ENCODE measurements around the gene RBFOX1. TPM values are rescaled to one million over a fixed set of nuclear protein-coding genes. Genes with fewer than 3 reads are reported as not detected.

RBFOX1 gene
- polyA plus RNA-seq, 1 of the 3 experiments (the other 2 are of a cell fraction), result not detected

DNA sequence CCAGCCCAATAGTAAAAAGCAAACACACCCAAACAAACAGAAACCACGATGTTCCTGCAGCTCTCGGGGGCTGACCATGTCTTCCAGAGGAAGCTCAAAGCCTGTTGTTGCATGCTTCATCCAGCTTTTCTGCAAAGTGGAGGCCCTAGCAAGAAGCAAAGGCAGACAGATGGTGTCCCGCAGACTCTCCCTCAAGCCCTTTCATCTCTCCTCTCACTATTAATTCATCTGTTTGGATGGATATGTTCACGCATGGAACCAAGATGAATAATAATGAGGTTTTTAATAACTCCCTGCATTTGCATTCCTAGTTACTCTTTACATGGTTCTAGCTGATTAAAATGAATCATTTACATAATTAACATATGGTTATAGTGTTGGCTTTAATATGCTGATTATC, 36.6 kb downstream of the RBFOX1 start (continued):
- TF ChIP-seq, protein P1, sequence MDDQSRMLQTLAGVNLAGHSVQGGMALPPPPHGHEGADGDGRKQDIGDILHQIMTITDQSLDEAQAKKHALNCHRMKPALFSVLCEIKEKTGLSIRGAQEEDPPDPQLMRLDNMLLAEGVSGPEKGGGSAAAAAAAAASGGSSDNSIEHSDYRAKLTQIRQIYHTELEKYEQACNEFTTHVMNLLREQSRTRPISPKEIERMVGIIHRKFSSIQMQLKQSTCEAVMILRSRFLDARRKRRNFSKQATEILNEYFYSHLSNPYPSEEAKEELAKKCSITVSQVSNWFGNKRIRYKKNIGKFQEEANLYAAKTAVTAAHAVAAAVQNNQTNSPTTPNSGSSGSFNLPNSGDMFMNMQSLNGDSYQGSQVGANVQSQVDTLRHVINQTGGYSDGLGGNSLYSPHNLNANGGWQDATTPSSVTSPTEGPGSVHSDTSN (IDR thresholded peaks at IDR 0.05), result no peak
- TF ChIP-seq NFIC (IDR thresholded peaks at IDR 0.05; ENCODE audit: borderline replicate concordance), result no peak
- TF ChIP-seq GABPA (IDR thresholded peaks at IDR 0.05; ENCODE audit: low read depth), result no peak
- no peak for TF ChIP-seq SIN3A (IDR thresholded peaks at IDR 0.05; ENCODE audit: borderline replicate concordance, low read depth, low read length)
- no peak for TF ChIP-seq GATA2 (CRISPR knock-in tag; IDR thresholded peaks at IDR 0.05)
- TF ChIP-seq FOXJ3 (CRISPR knock-in tag; IDR thresholded peaks at IDR 0.05), result no peak
- TF ChIP-seq POLR2AphosphoS5 (IDR thresholded peaks at IDR 0.05; ENCODE audit: low read depth, low read length), result no peak
- no peak for TF ChIP-seq MXI1 (IDR thresholded peaks at IDR 0.05; ENCODE audit: low read depth, low read length)
- no peak for TF ChIP-seq USF2 (IDR thresholded peaks at IDR 0.05; ENCODE audit: borderline replicate concordance, low read depth, low read length)

DNA sequence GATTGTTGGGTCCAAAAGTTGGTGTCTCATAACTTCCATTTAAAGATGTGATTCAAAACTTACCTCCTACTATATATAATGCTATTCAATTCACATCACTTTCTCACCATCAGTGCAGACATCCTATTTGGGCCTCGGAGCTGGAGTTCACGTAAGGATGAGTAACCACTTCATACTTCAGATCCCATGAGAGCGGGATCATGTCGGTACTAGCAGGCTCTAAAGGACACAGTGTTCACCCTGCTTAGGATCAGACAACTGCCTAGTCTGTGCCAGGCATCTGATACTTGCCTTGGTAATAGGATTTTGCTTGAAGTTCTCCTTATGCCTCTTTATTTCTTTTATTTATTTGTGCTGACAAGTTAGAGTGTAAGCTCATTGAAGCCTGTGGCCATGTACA, 39.5 kb downstream of the RBFOX1 start:
- Histone ChIP-seq H3K4me3 (ENCODE audit: low read depth in 2 of 2, low read length in 1 of 2) (no peak overlapping the region), H2AFZ (ENCODE audit: low read depth) (no peak overlapping the region), H3K9me3 (no peaks in the 10 kb centered on the region), H3K4me2 (no peak overlapping the region), H3K4me1 (ENCODE audit: control insufficient read depth in 1 of 2, insufficient read depth in 2 of 2, low read depth in 1 of 2, low read length in 1 of 2) (peaks cover 0 to 15% of the 10 kb centered on the region in 2 experiments; a peak in 2 of 4 replicates), H3K36me3 (replicated peaks in 1 of 2; ENCODE audit: control insufficient read depth in 1 of 2, insufficient read depth in 2 of 2, low read length in 1 of 2) (no peaks in the 10 kb centered on the region), H3K27me3 (ENCODE audit: insufficient read depth) (no peaks in the 10 kb centered on the region), H3K27ac (ENCODE audit: low read depth in 2 of 2, low read length in 1 of 2) (no peak overlapping the region), H3K79me2 (ENCODE audit: insufficient read depth) (no peaks in the 10 kb centered on the region), H3F3A (replicated peaks; ENCODE audit: insufficient read depth) (no peaks in the 10 kb centered on the region), H3K9ac (no peak overlapping the region), H3K9me2 (no peaks in the 10 kb centered on the region), H4K20me1 (ENCODE audit: insufficient read depth) (no peaks in the 10 kb centered on the region)
- TF ChIP-seq CTCF (IDR thresholded peaks at IDR 0.05), result no peak
- no peak for TF ChIP-seq YY1 (IDR thresholded peaks at IDR 0.05; ENCODE audit: low read depth)
- no peak for TF ChIP-seq EZH2phosphoT487 (IDR thresholded peaks at IDR 0.05; ENCODE audit: borderline replicate concordance, low read depth)
- TF ChIP-seq ELF1 (IDR thresholded peaks at IDR 0.05), result no peak
- no peak for TF ChIP-seq EP300 (IDR thresholded peaks at IDR 0.05; ENCODE audit: borderline replicate concordance in 1 of 2, low read depth in 1 of 2, low read length in 1 of 2)
- TF ChIP-seq CHD2 (IDR thresholded peaks at IDR 0.05; ENCODE audit: low read length, partially characterized antibody), result no peak
- TF ChIP-seq GABPA (IDR thresholded peaks at IDR 0.05; ENCODE audit: low read depth), result no peak
- TF ChIP-seq RAD21 (IDR thresholded peaks at IDR 0.05; ENCODE audit: low read length), result no peak
- no peak for TF ChIP-seq SMC3 (IDR thresholded peaks at IDR 0.05; ENCODE audit: low read depth, low read length)
- TF ChIP-seq, protein P2, sequence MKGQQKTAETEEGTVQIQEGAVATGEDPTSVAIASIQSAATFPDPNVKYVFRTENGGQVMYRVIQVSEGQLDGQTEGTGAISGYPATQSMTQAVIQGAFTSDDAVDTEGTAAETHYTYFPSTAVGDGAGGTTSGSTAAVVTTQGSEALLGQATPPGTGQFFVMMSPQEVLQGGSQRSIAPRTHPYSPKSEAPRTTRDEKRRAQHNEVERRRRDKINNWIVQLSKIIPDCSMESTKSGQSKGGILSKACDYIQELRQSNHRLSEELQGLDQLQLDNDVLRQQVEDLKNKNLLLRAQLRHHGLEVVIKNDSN (IDR thresholded peaks at IDR 0.05; ENCODE audit: borderline replicate concordance, low read depth), result no peak
- no peak for TF ChIP-seq IRF3 (IDR thresholded peaks at IDR 0.05; ENCODE audit: low read depth, low read length)
- no peak for TF ChIP-seq USF2 (IDR thresholded peaks at IDR 0.05; ENCODE audit: borderline replicate concordance, low read depth, low read length)
- CTCF ChIA-PET, result no interaction called here
- WGBS (ENCODE audit: low lambda C conversion rate), result 31% methylated on average over 4 of the region's 4 CpGs
- POLR2A ChIA-PET, result no interaction called here
- no peak for DNase-seq

All from SK-N-SH (cell line).